Astrocyte (in vitro differentiated cells and primary cell): ENCODE results near the gene CDV3.

Experiments used
- EZH2 ChIP-seq: IDR thresholded peaks from 2 replicates; pipeline ENCODE4 v1.6.1; 2012; ENCODE audit warnings: mild to moderate bottlenecking, low read length, inconsistent platforms; ENCODE audit not compliant: insufficient read depth
- TF ChIP-seq, protein P1 (sequence below): IDR thresholded peaks from 2 replicates; pipeline ENCODE4 v1.5.1; 2011; ENCODE audit warnings: low read depth, mild to moderate bottlenecking, inconsistent platforms, low read length, moderate library complexity; ENCODE audit not compliant: insufficient read depth

DNA sequence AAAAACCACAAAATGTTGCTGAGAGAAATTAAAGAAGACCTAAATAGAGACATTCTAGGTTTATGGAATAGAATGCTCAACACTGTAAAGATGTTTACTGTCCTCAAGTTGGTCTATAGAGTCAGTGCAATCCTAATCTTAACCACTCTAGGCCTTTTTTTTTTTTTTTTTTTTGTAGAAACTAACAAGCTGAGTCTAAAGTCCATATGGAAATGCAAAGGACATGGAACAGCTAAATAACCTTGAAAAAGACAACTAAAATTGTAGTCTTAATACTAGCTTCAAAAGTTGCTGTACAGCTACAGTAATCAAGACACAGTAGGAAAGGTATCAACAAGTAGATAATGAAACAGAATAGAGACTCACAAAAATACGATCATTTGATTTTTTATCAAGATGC lies 32.9 kb downstream of the CDV3 start:
- TF ChIP-seq, protein P1, sequence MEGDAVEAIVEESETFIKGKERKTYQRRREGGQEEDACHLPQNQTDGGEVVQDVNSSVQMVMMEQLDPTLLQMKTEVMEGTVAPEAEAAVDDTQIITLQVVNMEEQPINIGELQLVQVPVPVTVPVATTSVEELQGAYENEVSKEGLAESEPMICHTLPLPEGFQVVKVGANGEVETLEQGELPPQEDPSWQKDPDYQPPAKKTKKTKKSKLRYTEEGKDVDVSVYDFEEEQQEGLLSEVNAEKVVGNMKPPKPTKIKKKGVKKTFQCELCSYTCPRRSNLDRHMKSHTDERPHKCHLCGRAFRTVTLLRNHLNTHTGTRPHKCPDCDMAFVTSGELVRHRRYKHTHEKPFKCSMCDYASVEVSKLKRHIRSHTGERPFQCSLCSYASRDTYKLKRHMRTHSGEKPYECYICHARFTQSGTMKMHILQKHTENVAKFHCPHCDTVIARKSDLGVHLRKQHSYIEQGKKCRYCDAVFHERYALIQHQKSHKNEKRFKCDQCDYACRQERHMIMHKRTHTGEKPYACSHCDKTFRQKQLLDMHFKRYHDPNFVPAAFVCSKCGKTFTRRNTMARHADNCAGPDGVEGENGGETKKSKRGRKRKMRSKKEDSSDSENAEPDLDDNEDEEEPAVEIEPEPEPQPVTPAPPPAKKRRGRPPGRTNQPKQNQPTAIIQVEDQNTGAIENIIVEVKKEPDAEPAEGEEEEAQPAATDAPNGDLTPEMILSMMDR, result no peak
- TF ChIP-seq EZH2, result no peak
